EL (cell line): ENCODE results near the gene CACNA1C.
"Not testable (repeated sequence)": the region's sequence is repeated elsewhere in the genome, so short reads cannot be mapped to it uniquely, and the experiment has no call there.

ENCODE experiments used
- DNase-seq: peaks from one replicate; pipeline ENCODE4 v3.0.0-alpha.2; 2016

Gene CACNA1C

GRCh38 chr12:2683283-2684025 is 630.7 kb downstream of the CACNA1C start:
- no peak for DNase-seq

- not testable (repeated sequence) for DNase-seq
Measured at GRCh38 chr12:2684026-2684325, 631.2 kb downstream of the CACNA1C start.

- DNase-seq: not testable (repeated sequence)
Measured at GRCh38 chr12:2685620-2686279, 633.0 kb downstream of the CACNA1C start.

- DNase-seq: no peak
Measured at GRCh38 chr12:2686280-2686646, 633.5 kb downstream of the CACNA1C start.

- DNase-seq: no peak
Measured at GRCh38 chr12:2687058-2687457, 634.3 kb downstream of the CACNA1C start.

- no peak for DNase-seq
Measured at GRCh38 chr12:2687726-2688125, 634.9 kb downstream of the CACNA1C start.

GRCh38 chr12:2688381-2688931 is 635.7 kb downstream of the CACNA1C start:
- no peak for DNase-seq

GRCh38 chr12:2689393-2689792 is 636.6 kb downstream of the CACNA1C start:
- no peak for DNase-seq

GRCh38 chr12:2689879-2690278 is 637.1 kb downstream of the CACNA1C start:
- no peak for DNase-seq

GRCh38 chr12:2690348-2691005 is 637.7 kb downstream of the CACNA1C start:
- no peak for DNase-seq

GRCh38 chr12:2691006-2691344 is 638.2 kb downstream of the CACNA1C start:
- no peak for DNase-seq

GRCh38 chr12:2691345-2692071 is 638.7 kb downstream of the CACNA1C start:
- DNase-seq: no peak

GRCh38 chr12:2692080-2692479 is 639.3 kb downstream of the CACNA1C start:
- no peak for DNase-seq

GRCh38 chr12:2693244-2693860 is 640.6 kb downstream of the CACNA1C start:
- DNase-seq: no peak

GRCh38 chr12:2693980-2694610 is 641.3 kb downstream of the CACNA1C start:
- no peak for DNase-seq

GRCh38 chr12:2696136-2696535 is 643.3 kb downstream of the CACNA1C start:
- no peak for DNase-seq

GRCh38 chr12:2697057-2697800 is 644.4 kb downstream of the CACNA1C start:
- DNase-seq: no peak

- DNase-seq: no peak
Measured at GRCh38 chr12:2698566-2698965, 645.8 kb downstream of the CACNA1C start.

- no peak for DNase-seq
Measured at GRCh38 chr12:2710701-2711100, 657.9 kb downstream of the CACNA1C start.

- no peak for DNase-seq
Measured at GRCh38 chr12:2719392-2719791, 666.6 kb downstream of the CACNA1C start.

GRCh38 chr12:2722806-2723205 is 670.0 kb downstream of the CACNA1C start:
- DNase-seq: no peak

- DNase-seq: no peak
Measured at GRCh38 chr12:2732290-2732689, 679.5 kb downstream of the CACNA1C start.
